ENCODE results near the gene DEAF1.

DEAF1 gene

GRCh38 chr11:705646-706438 lies 10.8 kb upstream of the DEAF1 start, which contains the start of gene EPS8L2:
EPS8L2 (plus strand) TSS chr11:706231; CDS start chr11:709408, 3,177 bp downstream.
- no peak for DNase-seq (ENCODE audit: low spot score)
- no peak for TF ChIP-seq CTCF (IDR thresholded peaks at IDR 0.05; ENCODE audit: borderline replicate concordance, control extremely low read depth, extremely low read depth, insufficient read depth, missing control alignments)
- in situ Hi-C loops (cut with MboI; ENCODE audit: low sequenced_read_pairs, unreplicated experiment) = no loop called here

- in situ Hi-C loops (cut with MboI; ENCODE audit: low sequenced_read_pairs, unreplicated experiment) = no loop called here
- DNase-seq (ENCODE audit: low spot score) = no peak
- TF ChIP-seq CTCF (IDR thresholded peaks at IDR 0.05; ENCODE audit: borderline replicate concordance, control extremely low read depth, extremely low read depth, insufficient read depth, missing control alignments) = no peak
Measured at GRCh38 chr11:704781-705645, 10.0 kb upstream of the DEAF1 start.

- in situ Hi-C loops (cut with MboI; ENCODE audit: low sequenced_read_pairs, unreplicated experiment) = no loop called here
- no peak for TF ChIP-seq CTCF (IDR thresholded peaks at IDR 0.05; ENCODE audit: borderline replicate concordance, control extremely low read depth, extremely low read depth, insufficient read depth, missing control alignments)
- no peak for DNase-seq (ENCODE audit: low spot score)
Measured at GRCh38 chr11:704228-704674, 9.2 kb upstream of the DEAF1 start.

- DNase-seq (ENCODE audit: low spot score) = no peak
- in situ Hi-C loops (cut with MboI; ENCODE audit: low sequenced_read_pairs, unreplicated experiment) = no loop called here
- TF ChIP-seq CTCF (IDR thresholded peaks at IDR 0.05; ENCODE audit: borderline replicate concordance, control extremely low read depth, extremely low read depth, insufficient read depth, missing control alignments) = no peak
Measured at GRCh38 chr11:703506-703905, 8.5 kb upstream of the DEAF1 start.

DNA sequence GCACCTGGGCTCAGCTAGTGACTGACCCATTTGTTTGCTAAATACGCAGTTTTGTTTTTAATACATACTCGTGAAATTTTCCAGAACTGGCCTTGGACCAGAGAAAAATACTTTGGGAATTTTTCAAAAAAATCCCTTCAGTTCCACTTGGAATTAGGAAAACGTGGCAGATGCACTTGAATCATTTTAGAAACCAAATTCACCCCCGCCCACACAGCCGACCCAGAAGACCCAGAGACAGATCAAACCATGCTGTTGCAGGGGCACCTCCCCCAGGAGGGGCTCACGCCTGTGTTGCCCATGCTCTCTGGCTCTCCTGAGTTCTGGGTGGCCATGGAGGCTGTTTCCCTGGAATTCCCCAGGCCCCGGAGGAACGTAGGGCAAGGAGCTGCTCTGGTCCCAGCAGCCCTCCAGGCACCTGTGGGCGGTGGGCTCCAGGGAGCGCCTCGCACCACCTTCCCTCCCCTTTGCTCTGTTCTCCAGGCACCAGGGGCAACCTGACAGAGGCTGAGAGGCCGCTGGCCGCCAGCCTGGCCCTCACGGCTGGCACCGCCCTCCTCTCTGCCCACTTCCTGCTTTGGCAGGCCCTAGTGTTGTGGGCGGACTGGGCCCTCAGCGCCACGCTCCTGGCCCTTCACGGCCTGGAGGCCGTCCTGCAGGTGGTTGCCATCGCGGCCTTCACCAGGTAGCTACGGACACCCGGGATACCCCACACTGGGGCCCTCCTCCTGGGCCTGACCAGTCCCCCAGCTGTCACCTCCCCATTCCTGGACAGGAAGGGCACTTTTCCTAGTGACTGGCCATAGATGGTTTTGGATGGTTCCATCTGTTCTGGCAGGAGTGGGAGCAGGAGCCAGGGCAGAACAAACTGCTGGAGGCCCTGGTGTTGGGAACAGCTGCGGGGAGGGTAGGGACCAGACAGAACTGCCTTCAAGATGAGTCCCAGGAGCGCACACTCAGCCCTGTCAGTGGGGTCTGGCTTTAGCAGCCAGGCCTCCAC lies 7.7 kb upstream of the DEAF1 start:
- no peak for DNase-seq (ENCODE audit: low spot score)
- TF ChIP-seq CTCF (IDR thresholded peaks at IDR 0.05; ENCODE audit: borderline replicate concordance, control extremely low read depth, extremely low read depth, insufficient read depth, missing control alignments) = no peak
- in situ Hi-C loops (cut with MboI; ENCODE audit: low sequenced_read_pairs, unreplicated experiment) = no loop called here
